Activated CD8-positive, alpha-beta memory T cell treated with anti-CD3 and anti-CD28 coated beads, Interleukin-2, amount 50 U/mL, for 48 hours (primary cell): ENCODE results near the gene FAM228A.
A peak's percentile ranks its signal among the peaks of the same experiment; 100 is the strongest.
"Not testable (repeated sequence)": the region's sequence is repeated elsewhere in the genome, so short reads cannot be mapped to it uniquely, and the experiment has no call there.

Experiments
- DNase-seq: peaks from one replicate; pipeline ENCODE4 v3.0.0-alpha.2; 2020

FAM228A gene

GRCh38 chr2:24174851-24175277, at the start of gene FAM228A:
FAM228A (plus strand) TSS chr2:24175053; CDS start chr2:24175481, 428 bp downstream.
- DNase-seq, result no peak

GRCh38 chr2:24125956-24126355, 48.9 kb upstream of the FAM228A start:
- no peak for DNase-seq

- DNase-seq, result no peak
These were observed 42.3 kb upstream of the FAM228A start for GRCh38 chr2:24132543-24132942.

GRCh38 chr2:24140305-24140704, 34.5 kb upstream of the FAM228A start:
- not testable (repeated sequence) for DNase-seq

- DNase-seq, result no peak
These were observed 27.5 kb upstream of the FAM228A start for GRCh38 chr2:24147364-24147763.

- DNase-seq, result no peak
These were observed 22.2 kb upstream of the FAM228A start for GRCh38 chr2:24152413-24153197.

- no peak for DNase-seq
These were observed 21.4 kb upstream of the FAM228A start for GRCh38 chr2:24153478-24153877.

- DNase-seq, result no peak
These were observed 16.7 kb upstream of the FAM228A start for GRCh38 chr2:24158131-24158530.

GRCh38 chr2:24159708-24160107, 15.1 kb upstream of the FAM228A start:
- DNase-seq, result no peak

GRCh38 chr2:24160761-24161160, 14.1 kb upstream of the FAM228A start:
- DNase-seq, result no peak

- no peak for DNase-seq
These were observed 12.4 kb upstream of the FAM228A start for GRCh38 chr2:24162494-24162893.

- no peak for DNase-seq
These were observed 11.7 kb upstream of the FAM228A start for GRCh38 chr2:24163186-24163585.

- no peak for DNase-seq
These were observed 11.3 kb upstream of the FAM228A start for GRCh38 chr2:24163601-24164000.

GRCh38 chr2:24164416-24164973, 10.4 kb upstream of the FAM228A start:
- peak; percentile 82 for DNase-seq

GRCh38 chr2:24169023-24169422, 5.8 kb upstream of the FAM228A start:
- DNase-seq, result no peak

GRCh38 chr2:24175631-24176187, 856 bp downstream of the FAM228A start:
- no peak for DNase-seq

GRCh38 chr2:24176326-24176725, 1.5 kb downstream of the FAM228A start:
- no peak for DNase-seq

- DNase-seq, result no peak
These were observed 4.8 kb downstream of the FAM228A start for GRCh38 chr2:24179683-24180082.

GRCh38 chr2:24181849-24182248, 7.0 kb downstream of the FAM228A start:
- no peak for DNase-seq

- DNase-seq, result no peak
These were observed 7.7 kb downstream of the FAM228A start for GRCh38 chr2:24182507-24182906.

- no peak for DNase-seq
These were observed 8.7 kb downstream of the FAM228A start for GRCh38 chr2:24183366-24184069.

GRCh38 chr2:24189551-24189950, 14.7 kb downstream of the FAM228A start:
- DNase-seq, result no peak

- DNase-seq, result no peak
These were observed 15.7 kb downstream of the FAM228A start for GRCh38 chr2:24190503-24190902.

GRCh38 chr2:24191156-24191555, 16.3 kb downstream of the FAM228A start:
- no peak for DNase-seq
